ENCODE measurements around the gene KCNS3. TPM values are rescaled to one million over a fixed set of nuclear protein-coding genes. Genes with fewer than 3 reads are reported as not detected.

KCNS3 gene
- total RNA-seq, 6 experiments from 2014 or later = 0.83 to 2.1 (median 1.3) TPM

GRCh38 chr2:17845806-17846205 is 32.7 kb upstream of the KCNS3 start:
- DNase-seq = no peak
- H3K4me1 Mint-ChIP-seq (ENCODE audit: low read depth) = no peaks in the 10 kb centered on the region
- H3K4me3 Mint-ChIP-seq = no peak overlapping the region
- H3K9me3 Mint-ChIP-seq = no peaks in the 10 kb centered on the region
- no peak overlapping the region for H3K27ac Mint-ChIP-seq
- no peaks in the 10 kb centered on the region for H3K36me3 Mint-ChIP-seq (ENCODE audit: low read depth)
- H3K27me3 Mint-ChIP-seq (ENCODE audit: insufficient read depth) = peaks cover 10% of the 10 kb centered on the region
- TF ChIP-seq CTCF (IDR thresholded peaks at IDR 0.05) = no peak

GRCh38 chr2:17846676-17847075 is 31.8 kb upstream of the KCNS3 start:
- Mint-ChIP-seq H3K27me3 (ENCODE audit: insufficient read depth) (peaks cover 10% of the 10 kb centered on the region), H3K4me1 (ENCODE audit: low read depth) (peaks cover 4% of the 10 kb centered on the region; the same call in 1 of the 2 replicates), H3K9me3 (no peaks in the 10 kb centered on the region), H3K36me3 (ENCODE audit: low read depth) (no peaks in the 10 kb centered on the region), H3K4me3 (no peak overlapping the region), H3K27ac (no peak overlapping the region)
- no peak for DNase-seq
- TF ChIP-seq CTCF (IDR thresholded peaks at IDR 0.05) = no peak

GRCh38 chr2:17847236-17847635 is 31.2 kb upstream of the KCNS3 start:
- no peak for TF ChIP-seq CTCF (IDR thresholded peaks at IDR 0.05)
- Mint-ChIP-seq H3K4me1 (ENCODE audit: low read depth) (peaks cover 4% of the 10 kb centered on the region; the same call in 1 of the 2 replicates), H3K4me3 (no peak overlapping the region), H3K9me3 (no peaks in the 10 kb centered on the region), H3K27me3 (ENCODE audit: insufficient read depth) (peaks cover 10% of the 10 kb centered on the region), H3K27ac (no peak overlapping the region), H3K36me3 (ENCODE audit: low read depth) (no peaks in the 10 kb centered on the region)
- no peak for DNase-seq

- Mint-ChIP-seq H3K4me1 (ENCODE audit: low read depth) (peaks cover 4% of the 10 kb centered on the region; the same call in 1 of the 2 replicates), H3K4me3 (no peak overlapping the region), H3K27me3 (ENCODE audit: insufficient read depth) (peaks cover 7% of the 10 kb centered on the region), H3K27ac (no peak overlapping the region), H3K36me3 (ENCODE audit: low read depth) (no peaks in the 10 kb centered on the region), H3K9me3 (no peaks in the 10 kb centered on the region)
- DNase-seq = no peak
- no peak for TF ChIP-seq CTCF (IDR thresholded peaks at IDR 0.05)
Measured at GRCh38 chr2:17849275-17849674, 29.2 kb upstream of the KCNS3 start.

GRCh38 chr2:17850151-17850550 is 28.3 kb upstream of the KCNS3 start:
- H3K27ac Mint-ChIP-seq = no peak overlapping the region
- peaks cover 4% of the 10 kb centered on the region; the same call in 1 of the 2 replicates for H3K4me1 Mint-ChIP-seq (ENCODE audit: low read depth)
- no peak overlapping the region for H3K4me3 Mint-ChIP-seq
- peaks cover 7% of the 10 kb centered on the region for H3K27me3 Mint-ChIP-seq (ENCODE audit: insufficient read depth)
- H3K9me3 Mint-ChIP-seq = no peaks in the 10 kb centered on the region
- DNase-seq = no peak
- TF ChIP-seq CTCF (IDR thresholded peaks at IDR 0.05) = no peak
- no peaks in the 10 kb centered on the region for H3K36me3 Mint-ChIP-seq (ENCODE audit: low read depth)
